GM18868 (cell line): ENCODE results near the gene ABCD1.
A peak's percentile ranks its signal among the peaks of the same experiment; 100 is the strongest.
"Not testable (repeated sequence)": the region's sequence is repeated elsewhere in the genome, so short reads cannot be mapped to it uniquely, and the experiment has no call there.

ENCODE experiments used
- ATAC-seq: cut with Tn5 transposase; IDR thresholded peaks from one replicate; pipeline ENCODE4 v1.9.1; 2021; ENCODE audit warnings: mild to moderate bottlenecking, moderate library complexity; ENCODE audit not compliant: unreplicated experiment

The ABCD1 gene

GRCh38 chrX:153706799-153707198 lies 17.9 kb upstream of the ABCD1 start:
- no peak for ATAC-seq

DNA sequence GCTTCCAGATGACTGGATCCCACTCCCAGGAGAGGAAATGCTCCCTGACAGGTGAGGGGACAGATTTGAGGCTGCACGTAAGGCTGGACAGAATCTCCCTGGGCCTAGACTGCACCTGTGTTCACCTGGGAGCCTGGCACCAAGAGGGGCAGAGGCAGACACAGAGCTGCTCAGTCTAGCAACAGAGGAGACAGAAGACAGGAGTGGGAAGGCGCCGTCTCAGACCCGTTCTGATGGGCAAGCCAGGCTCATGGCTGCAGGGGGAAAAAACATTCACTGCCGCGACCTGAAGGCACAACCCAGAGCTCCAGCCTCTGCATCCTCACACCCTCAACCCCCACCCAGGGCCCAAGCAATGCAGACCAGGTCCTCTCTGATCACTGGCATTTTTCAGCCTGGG lies 17.2 kb upstream of the ABCD1 start:
- ATAC-seq: no peak

DNA sequence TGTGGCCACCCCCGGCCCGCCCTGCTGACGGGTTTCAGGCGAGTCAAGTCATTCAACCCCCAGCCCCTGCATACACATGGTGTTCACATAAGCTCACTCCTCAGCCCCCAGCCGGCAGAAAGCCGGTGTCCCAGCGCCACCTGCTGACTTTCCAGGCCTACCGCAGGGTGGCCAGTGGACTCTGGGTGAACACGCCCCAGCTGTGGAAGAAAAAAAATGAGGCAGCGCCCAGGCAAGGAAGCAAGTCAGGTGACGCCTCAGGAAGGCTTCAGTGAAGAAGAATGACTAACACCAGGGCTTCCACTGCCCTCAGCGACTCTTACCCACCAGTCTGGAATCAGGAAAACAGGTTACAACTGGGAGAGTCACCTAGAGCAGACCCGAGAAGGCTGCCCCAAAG lies 16.2 kb upstream of the ABCD1 start:
- ATAC-seq: no peak

DNA sequence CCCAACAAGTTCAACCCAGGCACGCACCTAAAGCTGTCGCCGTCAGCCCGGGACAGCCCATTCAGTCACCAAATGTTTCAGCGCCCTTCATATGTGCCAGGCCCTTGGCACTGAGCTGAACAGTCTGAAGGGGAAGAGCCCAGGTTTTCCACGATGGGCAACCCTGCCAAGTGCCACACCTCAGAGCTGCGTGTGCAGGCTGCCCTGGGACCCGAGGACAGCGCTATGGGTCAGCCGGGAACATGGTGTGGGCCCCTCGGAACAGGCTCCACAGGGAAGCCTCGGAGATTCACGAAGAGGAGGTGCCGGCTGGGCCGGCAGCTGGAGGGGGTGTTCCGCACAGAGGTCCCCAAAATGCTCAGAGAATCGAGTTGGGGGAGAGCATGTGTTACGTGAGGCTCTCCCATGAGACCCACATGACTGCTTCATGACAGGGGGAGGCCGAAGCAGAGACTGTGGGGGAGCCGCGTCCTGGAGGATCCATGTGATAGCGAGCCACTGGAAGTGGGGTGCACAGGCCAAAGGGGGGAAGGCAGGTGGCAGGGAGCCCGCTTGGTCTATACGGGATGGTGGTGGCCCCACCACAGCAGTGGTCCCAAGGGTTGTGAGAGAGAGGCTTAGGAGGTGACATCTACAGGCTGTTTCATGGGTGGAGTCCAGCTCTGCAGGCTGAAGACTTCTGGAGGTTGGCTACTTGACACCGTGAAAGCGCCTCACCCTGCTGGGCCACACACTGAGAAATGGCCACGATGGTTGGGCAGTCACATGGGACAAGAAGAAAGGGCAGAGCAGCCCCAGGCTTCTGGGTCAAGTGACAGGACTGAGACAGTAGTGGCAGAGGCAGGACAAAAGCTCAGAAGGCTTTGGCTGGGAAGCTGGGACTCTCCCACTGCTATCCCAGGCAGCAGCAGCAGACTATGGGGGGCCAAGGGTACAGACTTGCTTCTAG lies 14.7 kb upstream of the ABCD1 start:
- ATAC-seq: no peak

DNA sequence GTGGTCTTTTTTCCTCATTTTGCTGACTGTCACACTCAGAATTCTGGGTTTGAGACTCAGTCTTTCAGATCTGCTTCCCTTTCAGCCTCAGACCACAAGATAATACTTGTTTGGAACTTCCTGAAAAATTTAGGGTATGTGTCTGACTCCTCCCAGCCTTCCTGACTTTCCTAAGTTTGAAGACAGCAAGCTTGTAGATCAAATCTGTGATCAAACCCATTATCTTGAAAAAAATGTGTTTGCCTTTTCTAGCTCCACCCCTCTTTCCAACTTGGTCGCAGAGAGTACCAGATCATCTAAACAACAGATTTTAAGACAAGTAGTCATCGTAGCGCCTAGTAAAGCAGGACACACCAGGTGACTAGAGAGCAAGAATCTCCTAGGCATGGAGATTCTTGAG lies 10.4 kb upstream of the ABCD1 start:
- no peak for ATAC-seq

DNA sequence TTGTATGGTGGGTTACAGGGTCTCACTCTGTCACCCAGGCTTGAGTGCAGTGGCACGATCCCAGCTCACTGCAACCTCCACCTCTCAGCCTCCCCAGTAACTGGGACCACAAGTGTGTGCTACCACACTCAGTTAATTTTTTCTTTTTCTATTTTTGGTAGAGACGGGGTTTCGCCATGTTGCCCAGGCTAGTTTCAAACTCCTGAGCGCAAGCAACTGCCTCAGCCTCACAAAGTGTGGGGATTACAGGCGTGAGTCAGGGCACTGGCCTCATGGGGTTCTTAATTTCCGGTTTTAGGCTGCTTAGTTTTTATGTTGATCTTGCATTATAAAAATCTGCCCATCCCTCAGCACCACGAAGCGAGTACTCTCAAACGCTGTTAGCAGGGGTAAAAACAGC lies 7.2 kb upstream of the ABCD1 start:
- ATAC-seq: no peak

GRCh38 chrX:153719238-153719637 lies 5.4 kb upstream of the ABCD1 start:
- no peak for ATAC-seq

GRCh38 chrX:153719701-153720100 lies 5.0 kb upstream of the ABCD1 start:
- no peak for ATAC-seq

DNA sequence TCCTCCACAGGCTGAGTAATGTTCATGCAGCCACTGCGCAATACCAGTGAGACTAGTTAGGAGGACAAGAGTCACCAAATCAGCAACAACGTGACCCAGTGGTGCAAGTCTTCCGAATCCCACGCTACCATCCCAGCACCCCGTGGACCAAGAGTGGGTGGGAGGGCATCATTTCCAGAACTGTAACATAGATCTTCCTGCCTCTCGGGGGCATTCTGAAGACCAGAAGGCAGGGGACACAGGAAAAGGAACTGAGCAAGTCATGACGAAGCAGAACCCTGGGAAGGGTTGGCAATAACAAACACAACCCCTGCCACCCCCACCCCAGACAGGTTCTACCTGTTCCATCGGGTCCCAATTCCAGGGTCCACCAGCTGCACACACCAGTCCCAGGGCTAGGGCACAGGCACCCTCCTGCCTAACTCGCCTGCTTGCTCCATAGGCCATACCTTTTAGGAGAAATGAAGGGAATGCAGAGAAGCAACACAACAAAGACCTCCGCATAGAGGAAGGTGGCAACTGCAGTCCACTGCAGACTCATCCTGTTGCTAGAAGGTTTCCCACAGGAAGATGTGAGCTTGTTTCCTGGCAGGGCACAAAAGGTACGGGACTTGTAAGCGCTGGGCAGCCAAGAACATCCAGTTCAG lies 1.8 kb upstream of the ABCD1 start:
- no peak for ATAC-seq

DNA sequence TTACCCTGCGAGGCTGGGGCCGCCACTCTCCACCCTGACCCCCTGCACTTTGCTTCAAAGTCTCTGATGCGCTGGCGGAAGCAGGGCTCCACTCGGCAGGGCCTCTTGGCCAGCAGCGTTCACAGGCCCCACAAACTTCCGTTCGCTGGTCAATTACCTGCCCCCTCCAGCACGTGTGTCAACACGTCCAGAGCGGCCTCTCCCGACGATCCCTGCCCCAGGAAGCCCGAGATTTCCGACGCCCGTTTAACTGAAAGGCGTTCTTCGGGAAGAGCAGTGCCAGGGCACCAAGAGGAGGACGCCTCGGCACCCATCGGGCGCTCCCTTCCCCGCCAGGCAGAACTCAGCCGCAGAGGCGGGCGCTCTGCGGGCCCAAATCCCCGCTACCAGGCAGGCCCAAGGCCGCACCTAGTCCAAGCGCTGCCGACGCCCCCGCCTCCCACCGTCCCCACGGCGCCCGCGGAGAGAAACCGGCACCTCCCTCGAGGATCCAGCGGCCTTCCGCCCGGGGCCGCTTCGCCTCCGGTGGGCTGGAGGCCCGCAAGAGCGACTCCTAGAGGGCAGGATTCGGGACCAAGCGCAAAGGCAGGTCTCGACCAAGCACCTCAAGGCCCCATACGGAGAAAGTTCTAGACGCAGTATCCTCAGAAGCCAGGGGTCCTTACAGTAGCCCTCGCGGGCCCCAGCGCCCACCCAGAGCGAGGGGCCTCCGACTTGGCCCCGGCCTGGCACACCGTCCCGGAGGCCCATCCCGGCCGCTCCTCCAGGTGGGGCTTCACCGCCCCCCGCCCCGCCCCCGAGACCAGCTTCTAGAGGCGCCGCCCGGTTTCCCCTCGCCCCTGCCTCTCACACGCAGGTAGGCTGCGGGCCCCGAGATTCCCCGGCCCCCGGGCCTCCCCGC lies 1.1 kb upstream of the ABCD1 start:
- peak; percentile 38 for ATAC-seq

DNA sequence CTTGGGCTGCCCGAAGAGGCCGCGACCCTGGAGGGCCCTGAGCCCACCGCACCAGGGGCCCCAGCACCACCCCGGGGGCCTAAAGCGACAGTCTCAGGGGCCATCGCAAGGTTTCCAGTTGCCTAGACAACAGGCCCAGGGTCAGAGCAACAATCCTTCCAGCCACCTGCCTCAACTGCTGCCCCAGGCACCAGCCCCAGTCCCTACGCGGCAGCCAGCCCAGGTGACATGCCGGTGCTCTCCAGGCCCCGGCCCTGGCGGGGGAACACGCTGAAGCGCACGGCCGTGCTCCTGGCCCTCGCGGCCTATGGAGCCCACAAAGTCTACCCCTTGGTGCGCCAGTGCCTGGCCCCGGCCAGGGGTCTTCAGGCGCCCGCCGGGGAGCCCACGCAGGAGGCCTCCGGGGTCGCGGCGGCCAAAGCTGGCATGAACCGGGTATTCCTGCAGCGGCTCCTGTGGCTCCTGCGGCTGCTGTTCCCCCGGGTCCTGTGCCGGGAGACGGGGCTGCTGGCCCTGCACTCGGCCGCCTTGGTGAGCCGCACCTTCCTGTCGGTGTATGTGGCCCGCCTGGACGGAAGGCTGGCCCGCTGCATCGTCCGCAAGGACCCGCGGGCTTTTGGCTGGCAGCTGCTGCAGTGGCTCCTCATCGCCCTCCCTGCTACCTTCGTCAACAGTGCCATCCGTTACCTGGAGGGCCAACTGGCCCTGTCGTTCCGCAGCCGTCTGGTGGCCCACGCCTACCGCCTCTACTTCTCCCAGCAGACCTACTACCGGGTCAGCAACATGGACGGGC lies 579 bp downstream of the ABCD1 start:
- ATAC-seq: no peak

- ATAC-seq: no peak
Measured at GRCh38 chrX:153725832-153726285, 1.2 kb downstream of the ABCD1 start.

DNA sequence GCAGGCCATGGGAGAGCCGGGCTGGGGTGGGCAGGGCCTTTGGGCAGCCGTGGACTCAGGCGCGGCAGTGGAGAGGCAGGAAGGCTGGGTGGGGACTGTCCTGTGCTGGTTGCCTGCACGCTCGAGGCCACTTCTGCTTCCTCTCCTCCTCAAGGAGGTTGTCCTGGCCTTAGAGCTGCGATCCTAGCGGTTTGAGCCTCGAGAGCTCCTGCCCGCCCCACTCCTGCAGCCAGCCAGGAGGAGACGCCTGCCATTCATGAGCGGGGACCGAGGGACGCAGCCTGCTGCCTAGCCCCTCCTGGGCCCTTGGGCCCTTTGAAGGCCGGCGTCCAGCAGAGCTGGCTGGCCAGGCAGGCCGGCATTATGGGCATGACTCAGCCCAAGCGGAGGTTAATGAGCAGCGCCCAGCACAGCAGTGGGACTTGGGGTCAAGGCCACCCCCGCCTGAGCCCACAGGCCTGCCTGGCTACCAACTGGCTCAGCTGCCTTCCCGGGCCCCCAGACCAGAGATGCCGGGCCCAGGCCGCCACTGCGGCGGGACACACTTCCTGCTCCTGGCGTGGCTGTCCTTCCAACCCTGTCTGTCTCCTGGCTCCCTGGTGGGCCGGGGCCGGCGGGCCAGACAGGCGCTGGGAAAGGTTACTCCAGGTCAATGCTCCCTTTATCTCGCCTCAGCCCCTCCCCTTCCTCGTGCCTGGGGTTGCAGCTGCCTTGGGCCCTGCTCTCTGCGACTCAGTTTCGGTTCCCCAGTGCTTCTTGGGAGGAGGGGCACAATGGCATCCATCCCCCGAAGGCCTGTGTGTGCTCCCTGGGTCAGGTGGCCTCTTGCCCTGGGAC lies 1.8 kb downstream of the ABCD1 start:
- ATAC-seq: peak; percentile 45

DNA sequence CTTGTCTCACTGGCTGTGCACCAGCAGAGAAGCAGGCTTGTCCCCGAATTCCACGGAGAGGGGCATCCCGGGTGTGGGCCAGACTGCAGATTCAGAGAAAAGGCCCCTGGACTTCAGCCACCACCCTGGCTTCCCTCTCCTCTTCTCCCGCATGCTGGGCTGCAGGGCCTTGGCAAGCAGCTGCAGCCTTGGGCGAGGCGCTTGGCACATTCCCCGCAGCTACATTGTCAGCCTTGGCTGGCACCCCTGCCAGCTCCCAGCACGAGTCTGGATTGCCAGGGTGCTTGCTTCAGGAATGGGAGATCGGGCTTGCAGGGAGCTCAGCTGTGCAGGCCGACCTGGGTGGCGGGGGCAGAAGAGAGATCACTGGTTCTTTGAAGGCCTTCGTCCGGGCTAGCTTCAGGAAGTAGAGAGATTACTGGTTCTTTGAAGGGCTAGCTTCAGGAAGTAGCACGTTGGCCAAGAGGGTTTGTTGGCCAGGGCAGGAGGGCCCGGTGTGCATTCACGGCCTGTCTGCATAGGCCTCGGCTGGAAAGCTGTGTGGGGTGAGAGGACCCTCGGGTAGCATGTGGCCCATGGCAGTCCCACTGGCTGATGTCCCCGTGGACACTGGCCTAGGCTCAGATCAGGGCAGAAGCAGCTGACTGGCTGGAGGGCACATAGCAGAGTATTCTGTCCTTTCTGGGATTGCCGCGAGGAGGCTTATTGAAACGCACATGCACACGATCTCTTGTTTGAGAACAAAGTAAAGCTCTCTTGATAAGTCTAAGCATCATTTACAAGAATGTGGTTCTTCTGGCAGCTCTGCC lies 2.7 kb downstream of the ABCD1 start:
- ATAC-seq: no peak

DNA sequence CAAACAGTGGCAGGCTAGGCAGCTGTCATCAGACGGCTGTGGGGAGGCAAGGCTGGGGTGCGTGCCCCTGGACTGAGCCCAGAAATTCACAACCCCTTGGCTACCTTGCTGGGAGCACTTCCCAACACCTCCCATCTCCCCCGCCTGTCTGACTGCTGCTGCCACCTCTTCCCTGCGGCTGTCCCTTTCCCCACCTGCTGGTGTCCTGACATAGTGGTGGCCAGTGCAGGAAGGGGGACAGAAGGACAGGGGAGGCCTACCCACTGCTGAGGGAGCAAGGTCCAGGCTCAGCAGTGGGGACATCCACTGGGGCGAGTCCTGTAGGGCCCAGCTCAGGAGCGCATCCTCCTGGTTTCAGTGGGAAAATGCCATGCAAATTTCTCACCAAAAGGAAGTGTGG lies 3.4 kb downstream of the ABCD1 start:
- no peak for ATAC-seq

DNA sequence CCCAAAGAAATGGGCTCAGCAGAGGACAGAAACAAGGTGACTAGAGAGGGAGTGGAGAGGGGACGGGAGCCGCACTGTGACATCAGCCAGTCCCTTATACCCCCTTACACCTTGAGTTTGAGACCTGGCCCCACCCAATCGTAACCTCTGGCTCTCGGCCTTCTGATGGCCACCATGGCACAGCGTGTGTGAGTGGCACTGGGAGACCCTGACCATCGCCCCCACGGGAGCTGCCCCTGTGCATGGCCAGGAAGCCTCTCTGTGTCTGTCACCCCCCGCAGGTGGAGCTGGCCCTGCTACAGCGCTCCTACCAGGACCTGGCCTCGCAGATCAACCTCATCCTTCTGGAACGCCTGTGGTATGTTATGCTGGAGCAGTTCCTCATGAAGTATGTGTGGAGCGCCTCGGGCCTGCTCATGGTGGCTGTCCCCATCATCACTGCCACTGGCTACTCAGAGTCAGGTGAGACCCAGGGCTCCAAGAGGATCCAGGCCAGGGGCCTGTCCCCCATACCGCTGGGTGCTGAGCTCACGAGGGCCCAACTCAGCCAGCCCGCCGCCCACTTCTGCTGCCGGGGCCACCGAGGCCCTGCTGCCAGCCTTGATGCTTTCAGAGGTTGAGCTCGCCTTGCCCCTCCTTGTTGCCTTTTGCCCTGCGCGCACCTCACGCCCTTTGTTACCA lies 4.4 kb downstream of the ABCD1 start:
- no peak for ATAC-seq

DNA sequence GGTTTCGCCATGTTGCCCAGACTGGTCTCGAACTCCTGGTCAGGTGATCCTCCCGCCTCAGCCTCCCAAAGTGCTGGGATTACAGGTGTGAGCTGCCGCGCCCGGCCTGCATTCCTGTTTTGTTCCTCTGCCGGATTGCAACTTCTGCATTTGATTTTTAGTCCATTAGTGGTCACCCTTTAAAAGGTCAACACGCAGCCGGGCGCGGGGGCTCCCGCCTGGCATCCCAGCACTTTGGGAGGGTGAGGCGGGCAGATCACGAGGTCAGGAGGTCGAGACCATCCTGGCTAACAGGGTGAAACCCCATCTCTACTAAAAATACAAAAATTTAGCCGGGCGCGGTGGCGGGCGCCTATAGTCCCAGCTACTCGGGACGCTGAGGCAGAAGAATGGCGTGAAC lies 5.5 kb downstream of the ABCD1 start:
- not testable (repeated sequence) for ATAC-seq
